ENCODE data around the gene SPTBN1. TPM values are rescaled to one million over a fixed set of nuclear protein-coding genes. Genes with fewer than 3 reads are reported as not detected.
A peak's percentile ranks its signal among the peaks of the same experiment; 100 is the strongest.

The SPTBN1 gene
- total RNA-seq (100 to 1,000 TPM; 167 to 207 (median 204) TPM), polyA plus RNA-seq (100 to 1,000 TPM in 1 of 2 donors, 10 to 100 TPM in 1; 43.3 to 120 TPM), total RNA-seq (1,061 reads per million, percentile 99 among the genes with 10 or more reads in this experiment)

- H3K27me3 ChIP-seq (ENCODE audit: control insufficient read depth in 2 of 2, insufficient read depth in 2 of 2, low read length in 2 of 2), result peaks cover 4 to 19% of the 10 kb centered on the region in 2 donors
- H3K4me1 Mint-ChIP-seq, result peaks cover 0 to 26% (median 18%) of the 10 kb centered on the region in 7 donors
- ChIA-PET POLR2A (no interaction called here), CTCF (no interaction called here)
- H3K9me3 Mint-ChIP-seq, result peaks cover 0 to 4% (median 0%) of the 10 kb centered on the region in 11 donors
- peak; percentile 48 for ATAC-seq
- intact Hi-C loops (cut with micrococcal nuclease), result no loop called here
- H3K27ac Mint-ChIP-seq, result peak within 1 kb of the TSS in 1 of 9 donors; percentile 38
- peaks cover 0 to 6% of the 10 kb centered on the region in 2 donors for H3K4me1 ChIP-seq (ENCODE audit: control insufficient read depth in 2 of 2, insufficient read depth in 2 of 2, low read length in 2 of 2)
- H3K36me3 ChIP-seq (ENCODE audit: control insufficient read depth in 2 of 3, insufficient read depth in 3 of 3, low read length in 3 of 3), result no peaks in the 10 kb centered on the region
- peaks cover 48 to 63% (median 58%) of the 10 kb centered on the region in 5 donors for H3K27me3 Mint-ChIP-seq
- no peak within 1 kb of the TSS for H3K27ac ChIP-seq (ENCODE audit: low read depth, low read length)
- DNase-seq, result peak in 4 of 9 donors; percentile 1 to 25 (median 8)
- H3K36me3 Mint-ChIP-seq, result no peaks in the 10 kb centered on the region
- peak within 1 kb of the TSS; percentile 84 to 95 (median 88) for H3K4me3 Mint-ChIP-seq
- peak within 1 kb of the TSS; percentile 50 for H3K4me3 ChIP-seq (ENCODE audit: low read length)
- no peaks in the 10 kb centered on the region for H3K9me3 ChIP-seq (ENCODE audit: control insufficient read depth in 2 of 3, low read length in 3 of 3)
These were observed at the start of gene SPTBN1 for GRCh38 chr2:54455563-54456361. TSS of gene SPTBN1 (plus strand) at chr2:54456327. CDS start at chr2:54526419, 70,092 bp downstream.

DNA sequence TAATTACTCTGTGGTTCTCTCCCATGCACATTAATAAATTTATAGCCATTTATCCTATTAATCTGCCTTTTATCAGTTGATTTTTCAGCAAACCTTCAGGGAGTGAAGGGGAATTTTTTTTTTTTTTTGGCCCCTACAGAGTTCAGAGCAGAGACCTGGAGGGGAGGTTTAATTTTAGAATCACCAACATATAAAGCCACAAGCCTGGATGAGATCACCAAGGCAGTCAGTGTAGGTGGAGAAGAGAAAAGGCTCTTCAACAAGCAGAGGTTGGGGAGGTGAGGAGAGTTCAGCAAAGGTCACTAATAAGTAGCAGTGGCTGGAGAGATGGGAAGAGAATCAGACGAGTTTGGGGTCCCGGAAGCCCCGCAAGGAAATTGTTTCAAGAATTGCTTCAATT is 48.4 kb upstream of the SPTBN1 start:
- intact Hi-C loops (cut with micrococcal nuclease), result no loop called here
- ATAC-seq (no peak), DNase-seq (no peak)
- peaks cover 11 to 24% (median 19%) of the 10 kb centered on the region in 5 donors for H3K27me3 Mint-ChIP-seq
- peaks cover 0 to 5% (median 3%) of the 10 kb centered on the region in 7 donors for H3K4me1 Mint-ChIP-seq
- ChIA-PET POLR2A (no interaction called here), CTCF (no interaction called here)
- Histone ChIP-seq H3K9me3 (ENCODE audit: control insufficient read depth in 2 of 3, low read length in 3 of 3) (no peaks in the 10 kb centered on the region), H3K27ac (ENCODE audit: low read depth, low read length) (no peak overlapping the region), H3K4me3 (ENCODE audit: low read length) (no peak overlapping the region), H3K27me3 (ENCODE audit: control insufficient read depth in 2 of 2, insufficient read depth in 2 of 2, low read length in 2 of 2) (peaks cover 0 to 3% of the 10 kb centered on the region in 2 donors), H3K4me1 (ENCODE audit: control insufficient read depth in 2 of 2, insufficient read depth in 2 of 2, low read length in 2 of 2) (no peaks in the 10 kb centered on the region), H3K36me3 (ENCODE audit: control insufficient read depth in 2 of 3, insufficient read depth in 3 of 3, low read length in 3 of 3) (no peaks in the 10 kb centered on the region)
- H3K36me3 Mint-ChIP-seq, result no peaks in the 10 kb centered on the region
- H3K4me3 Mint-ChIP-seq, result no peak overlapping the region
- H3K27ac Mint-ChIP-seq, result no peak overlapping the region
- H3K9me3 Mint-ChIP-seq, result no peaks in the 10 kb centered on the region

GRCh38 chr2:54408288-54408687 is 47.8 kb upstream of the SPTBN1 start:
- CTCF ChIA-PET, result interaction anchor here (0.7 to 1.2 kb wide), 2 partner anchors 10 kb away, joined by 4 to 6 read pairs; no protein-coding TSS in a partner anchor
- ATAC-seq, result no peak

GRCh38 chr2:54409752-54410151 is 46.4 kb upstream of the SPTBN1 start:
- ATAC-seq (no peak), DNase-seq (no peak)
- Histone ChIP-seq H3K27me3 (ENCODE audit: control insufficient read depth in 2 of 2, insufficient read depth in 2 of 2, low read length in 2 of 2) (peaks cover 0 to 3% of the 10 kb centered on the region in 2 donors), H3K36me3 (ENCODE audit: control insufficient read depth in 2 of 3, insufficient read depth in 3 of 3, low read length in 3 of 3) (no peaks in the 10 kb centered on the region), H3K27ac (ENCODE audit: low read depth, low read length) (no peak overlapping the region), H3K4me1 (ENCODE audit: control insufficient read depth in 2 of 2, insufficient read depth in 2 of 2, low read length in 2 of 2) (no peaks in the 10 kb centered on the region), H3K9me3 (ENCODE audit: control insufficient read depth in 2 of 3, low read length in 3 of 3) (no peaks in the 10 kb centered on the region), H3K4me3 (ENCODE audit: low read length) (no peak overlapping the region)
- no peaks in the 10 kb centered on the region for H3K36me3 Mint-ChIP-seq
- POLR2A ChIA-PET, result no interaction called here
- H3K4me3 Mint-ChIP-seq, result no peak overlapping the region
- no peaks in the 10 kb centered on the region for H3K4me1 Mint-ChIP-seq
- CTCF ChIA-PET, result no interaction called here
- no peaks in the 10 kb centered on the region for H3K9me3 Mint-ChIP-seq
- no peak overlapping the region for H3K27ac Mint-ChIP-seq
- H3K27me3 Mint-ChIP-seq, result peaks cover 11 to 23% (median 19%) of the 10 kb centered on the region in 5 donors
- intact Hi-C loops (cut with micrococcal nuclease), result no loop called here

More at GRCh38 chr2:54408288-54408687, 47.8 kb upstream of the SPTBN1 start:
- H3K4me3 Mint-ChIP-seq, result no peak overlapping the region
- no peak overlapping the region for H3K27ac Mint-ChIP-seq
- H3K9me3 ChIP-seq (ENCODE audit: control insufficient read depth in 2 of 3, low read length in 3 of 3), result no peaks in the 10 kb centered on the region
- no peaks in the 10 kb centered on the region for H3K4me1 ChIP-seq (ENCODE audit: control insufficient read depth in 2 of 2, insufficient read depth in 2 of 2, low read length in 2 of 2)
- peaks cover 11 to 23% (median 19%) of the 10 kb centered on the region in 5 donors for H3K27me3 Mint-ChIP-seq
- H3K27me3 ChIP-seq (ENCODE audit: control insufficient read depth in 2 of 2, insufficient read depth in 2 of 2, low read length in 2 of 2), result peaks cover 0 to 3% of the 10 kb centered on the region in 2 donors
- no peaks in the 10 kb centered on the region for H3K36me3 ChIP-seq (ENCODE audit: control insufficient read depth in 2 of 3, insufficient read depth in 3 of 3, low read length in 3 of 3)
- no peaks in the 10 kb centered on the region for H3K9me3 Mint-ChIP-seq
- H3K27ac ChIP-seq (ENCODE audit: low read depth, low read length), result no peak overlapping the region
- H3K36me3 Mint-ChIP-seq, result no peaks in the 10 kb centered on the region
- no peak overlapping the region for H3K4me3 ChIP-seq (ENCODE audit: low read length)
- no peak for DNase-seq
- intact Hi-C loops (cut with micrococcal nuclease), result no loop called here
- peaks cover 0 to 5% (median 2%) of the 10 kb centered on the region in 7 donors for H3K4me1 Mint-ChIP-seq
- POLR2A ChIA-PET, result no interaction called here

- CTCF ChIA-PET, result no interaction called here
- ATAC-seq, result no peak
- H3K9me3 Mint-ChIP-seq, result no peaks in the 10 kb centered on the region
- H3K4me1 Mint-ChIP-seq, result no peaks in the 10 kb centered on the region
- H3K36me3 ChIP-seq (ENCODE audit: control insufficient read depth in 2 of 3, insufficient read depth in 3 of 3, low read length in 3 of 3), result no peaks in the 10 kb centered on the region
- no peaks in the 10 kb centered on the region for H3K4me1 ChIP-seq (ENCODE audit: control insufficient read depth in 2 of 2, insufficient read depth in 2 of 2, low read length in 2 of 2)
- POLR2A ChIA-PET, result no interaction called here
- no peaks in the 10 kb centered on the region for H3K9me3 ChIP-seq (ENCODE audit: control insufficient read depth in 2 of 3, low read length in 3 of 3)
- H3K27me3 Mint-ChIP-seq, result peaks cover 16 to 30% (median 28%) of the 10 kb centered on the region in 5 donors
- intact Hi-C loops (cut with micrococcal nuclease), result no loop called here
- H3K4me3 ChIP-seq (ENCODE audit: low read length), result no peak overlapping the region
- no peak overlapping the region for H3K27ac Mint-ChIP-seq
- no peaks in the 10 kb centered on the region for H3K36me3 Mint-ChIP-seq
- H3K27ac ChIP-seq (ENCODE audit: low read depth, low read length), result no peak overlapping the region
- no peak overlapping the region for H3K4me3 Mint-ChIP-seq
- DNase-seq, result no peak
- peaks cover 0 to 3% of the 10 kb centered on the region in 2 donors for H3K27me3 ChIP-seq (ENCODE audit: control insufficient read depth in 2 of 2, insufficient read depth in 2 of 2, low read length in 2 of 2)
These were observed 44.2 kb upstream of the SPTBN1 start for GRCh38 chr2:54411801-54412354.

DNA sequence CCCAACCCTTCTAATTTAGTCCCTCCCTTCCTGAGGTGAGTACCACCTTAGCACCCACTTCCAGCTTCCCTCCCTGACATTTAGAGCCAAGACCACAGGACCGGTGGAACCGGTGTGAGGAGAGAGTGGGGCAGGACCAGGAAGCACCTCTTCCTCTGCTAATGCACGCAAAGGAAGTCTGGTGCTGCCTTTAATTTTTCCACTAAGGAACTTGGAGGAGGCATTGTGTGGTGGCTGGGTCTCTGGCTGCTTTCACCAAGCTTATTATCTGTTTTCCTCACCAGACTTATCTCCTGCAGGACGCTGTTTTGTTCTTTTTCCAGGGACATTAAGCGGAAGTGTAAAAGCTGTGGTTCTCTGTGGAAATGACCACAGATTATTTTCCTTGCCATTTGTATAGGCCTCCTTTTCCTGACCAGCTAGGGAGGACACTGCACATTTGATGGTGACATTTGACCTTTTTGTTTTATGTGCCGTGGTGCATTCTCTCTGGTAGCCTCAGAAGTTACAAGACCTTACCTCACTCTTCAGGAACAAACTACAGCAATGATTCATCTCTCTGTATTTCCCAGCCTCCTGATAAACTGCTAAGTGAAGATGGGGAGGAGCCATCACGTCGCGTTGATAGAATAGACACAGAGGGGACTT is 39.8 kb upstream of the SPTBN1 start:
- no peaks in the 10 kb centered on the region for H3K36me3 ChIP-seq (ENCODE audit: control insufficient read depth in 2 of 3, insufficient read depth in 3 of 3, low read length in 3 of 3)
- H3K4me3 ChIP-seq (ENCODE audit: low read length), result no peak overlapping the region
- no peaks in the 10 kb centered on the region for H3K36me3 Mint-ChIP-seq
- POLR2A ChIA-PET, result no interaction called here
- no peak overlapping the region for H3K27ac ChIP-seq (ENCODE audit: low read depth, low read length)
- peaks cover 0 to 2% (median 0%) of the 10 kb centered on the region in 11 donors for H3K9me3 Mint-ChIP-seq
- H3K27ac Mint-ChIP-seq, result no peak overlapping the region
- H3K27me3 Mint-ChIP-seq, result peaks cover 5 to 24% (median 18%) of the 10 kb centered on the region in 5 donors
- H3K9me3 ChIP-seq (ENCODE audit: control insufficient read depth in 2 of 3, low read length in 3 of 3), result no peaks in the 10 kb centered on the region
- H3K27me3 ChIP-seq (ENCODE audit: control insufficient read depth in 2 of 2, insufficient read depth in 2 of 2, low read length in 2 of 2), result peaks cover 0 to 3% of the 10 kb centered on the region in 2 donors
- no peak for ATAC-seq
- no peaks in the 10 kb centered on the region for H3K4me1 ChIP-seq (ENCODE audit: control insufficient read depth in 2 of 2, insufficient read depth in 2 of 2, low read length in 2 of 2)
- intact Hi-C loops (cut with micrococcal nuclease), result no loop called here
- CTCF ChIA-PET, result no interaction called here
- H3K4me3 Mint-ChIP-seq, result no peak overlapping the region
- DNase-seq, result no peak
- peaks cover 0 to 10% (median 0%) of the 10 kb centered on the region in 7 donors for H3K4me1 Mint-ChIP-seq

All from naive thymus-derived CD4-positive, alpha-beta T cell (primary cell).